ENCODE data around the gene CCDC57.
"Not testable (repeated sequence)": the region's sequence is repeated elsewhere in the genome, so short reads cannot be mapped to it uniquely, and the experiment has no call there.

Gene CCDC57

DNA sequence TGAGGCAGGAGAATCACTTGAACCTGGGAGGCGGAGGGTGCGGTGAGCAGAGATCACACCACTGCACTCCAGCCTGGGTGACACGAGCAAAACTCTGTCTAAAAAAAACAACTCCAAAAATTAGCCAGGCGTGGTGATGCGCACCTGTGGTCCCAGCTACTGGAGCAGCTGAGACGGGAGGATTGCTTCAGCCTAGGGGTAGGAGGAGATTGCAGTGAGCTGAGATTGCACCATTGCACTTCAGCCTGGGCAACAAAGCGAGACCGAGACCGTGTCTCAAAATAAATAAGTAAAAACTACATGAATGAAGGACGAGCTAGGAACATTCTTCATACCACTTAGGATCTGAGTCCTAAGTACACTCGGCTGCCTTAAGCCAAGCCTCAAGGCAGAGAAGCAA lies 35.4 kb downstream of the CCDC57 start:
- DNase-seq (ENCODE audit: low spot score): no peak

DNA sequence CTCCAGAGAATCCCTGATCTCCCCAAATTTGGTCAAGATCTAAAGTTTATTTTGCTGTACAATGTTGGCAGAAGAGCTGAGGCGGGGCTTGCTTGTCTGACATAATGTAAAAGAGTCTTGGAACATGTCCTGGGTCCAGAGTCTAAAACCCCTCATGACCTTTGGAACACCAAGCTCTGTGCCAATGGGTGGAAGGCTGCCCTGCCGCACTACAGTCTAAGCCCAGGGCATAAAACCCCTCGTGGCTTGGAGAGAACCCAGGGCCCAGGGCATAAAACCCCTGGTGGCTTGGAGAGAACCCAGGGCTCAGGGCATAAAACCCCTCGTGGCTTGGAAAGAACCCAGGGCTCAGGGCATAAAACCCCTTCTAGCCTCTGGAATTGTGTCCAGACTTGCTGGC lies 36.7 kb downstream of the CCDC57 start:
- DNase-seq (ENCODE audit: low spot score): no peak

- no peak for DNase-seq (ENCODE audit: low spot score)
Measured at GRCh38 chr17:82175201-82175600, 37.4 kb downstream of the CCDC57 start.

DNA sequence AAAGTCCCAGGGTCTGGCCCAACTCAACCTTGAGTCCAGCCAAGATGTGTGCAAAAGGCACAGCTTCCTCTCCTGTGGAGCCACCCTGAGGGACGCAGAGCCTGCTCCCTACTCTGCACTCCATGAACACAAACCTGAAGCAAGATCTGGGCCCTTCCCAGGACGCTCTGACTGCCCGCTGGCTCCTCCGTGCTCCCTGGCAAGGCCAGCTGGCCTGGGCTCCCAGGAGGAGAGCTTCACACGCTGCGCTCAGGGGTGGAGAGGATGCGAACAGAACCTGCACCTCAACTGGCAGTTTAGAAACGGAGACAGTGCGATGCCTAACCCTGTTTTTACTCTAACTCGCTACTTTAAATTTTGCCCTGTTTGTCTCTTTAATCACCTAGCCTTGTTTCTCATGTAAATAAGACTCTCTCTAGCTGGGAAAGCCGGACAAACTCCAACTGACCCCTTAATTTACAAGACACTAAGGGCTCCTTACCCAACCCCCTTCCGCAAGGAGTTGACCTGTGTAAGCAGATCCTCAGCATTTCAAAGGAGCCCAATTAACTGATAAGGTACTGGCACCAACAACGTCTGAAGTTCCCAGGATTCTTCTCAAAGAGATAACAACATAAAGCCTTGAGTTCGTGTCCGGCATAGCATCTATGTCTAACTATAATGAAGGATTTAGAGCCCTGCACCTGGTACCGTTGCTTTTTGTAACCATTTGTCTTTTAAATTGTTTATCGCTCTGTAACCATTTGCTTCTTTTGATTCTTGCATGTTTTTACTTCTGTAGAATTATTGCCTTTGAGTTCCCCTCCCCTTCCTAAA lies 38.4 kb downstream of the CCDC57 start:
- not testable (repeated sequence) for DNase-seq (ENCODE audit: low spot score)

DNA sequence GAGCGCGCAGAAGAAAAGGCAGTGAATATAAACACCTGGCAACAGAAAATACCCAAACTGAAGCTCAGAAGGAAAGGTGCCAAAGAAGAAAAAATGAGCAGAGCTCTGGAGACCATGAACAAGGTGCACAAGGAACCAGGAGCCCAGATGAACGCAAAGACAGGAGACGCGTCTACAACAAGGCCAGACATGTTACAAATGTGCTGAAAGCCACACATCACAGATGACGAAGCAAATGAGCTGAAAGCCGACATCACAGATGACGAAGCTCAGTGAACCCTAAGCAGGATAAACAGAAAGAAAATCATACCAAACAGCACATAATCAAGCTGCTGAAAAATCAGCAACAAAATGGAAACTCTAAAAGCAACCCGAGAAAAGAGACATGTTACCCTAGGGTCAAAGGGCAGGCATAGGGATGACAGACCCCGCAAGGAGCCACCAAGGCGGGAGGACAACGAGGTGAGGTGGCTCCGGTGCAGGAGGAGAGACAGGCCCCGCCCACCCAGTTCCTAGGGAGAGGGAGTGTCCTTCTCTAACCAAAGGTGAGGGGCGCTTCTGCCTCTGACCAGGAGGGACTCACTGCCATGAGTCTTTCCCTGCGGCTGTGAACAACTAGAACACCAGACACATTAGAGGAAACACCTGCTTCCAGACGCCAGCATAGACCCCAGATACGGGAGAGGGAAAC lies 39.1 kb downstream of the CCDC57 start:
- no peak for DNase-seq (ENCODE audit: low spot score)

- DNase-seq (ENCODE audit: low spot score): no peak
Measured at GRCh38 chr17:82172486-82173160, 40.0 kb downstream of the CCDC57 start.

- DNase-seq (ENCODE audit: low spot score): no peak
Measured at GRCh38 chr17:82171750-82172375, 40.8 kb downstream of the CCDC57 start.

GRCh38 chr17:82170412-82170961 lies 42.2 kb downstream of the CCDC57 start:
- DNase-seq (ENCODE audit: low spot score): no peak

- no peak for DNase-seq (ENCODE audit: low spot score)
Measured at GRCh38 chr17:82168568-82168967, 44.1 kb downstream of the CCDC57 start.

GRCh38 chr17:82167028-82167427 lies 45.6 kb downstream of the CCDC57 start:
- DNase-seq (ENCODE audit: low spot score): no peak

DNA sequence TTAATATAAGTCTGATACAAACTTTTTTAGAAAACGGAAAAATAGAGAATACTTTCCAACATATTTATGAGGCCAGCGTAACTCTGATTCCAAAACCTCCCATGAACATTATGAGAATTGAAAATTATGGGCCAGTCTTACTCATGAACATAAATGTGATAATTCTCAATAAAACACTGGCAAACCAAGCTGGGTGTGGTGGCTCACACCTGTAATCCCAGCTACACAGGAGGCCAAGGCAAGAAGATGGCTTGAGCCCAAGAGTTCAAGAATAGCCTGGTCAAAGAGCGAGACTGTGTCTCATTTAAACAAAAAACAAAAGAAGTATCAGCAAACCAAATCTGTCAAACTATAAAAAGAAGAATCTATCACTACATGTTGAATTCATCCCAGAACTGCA lies 47.8 kb downstream of the CCDC57 start:
- no peak for DNase-seq (ENCODE audit: low spot score)

GRCh38 chr17:82161216-82161615 lies 51.4 kb downstream of the CCDC57 start:
- no peak for DNase-seq (ENCODE audit: low spot score)

DNA sequence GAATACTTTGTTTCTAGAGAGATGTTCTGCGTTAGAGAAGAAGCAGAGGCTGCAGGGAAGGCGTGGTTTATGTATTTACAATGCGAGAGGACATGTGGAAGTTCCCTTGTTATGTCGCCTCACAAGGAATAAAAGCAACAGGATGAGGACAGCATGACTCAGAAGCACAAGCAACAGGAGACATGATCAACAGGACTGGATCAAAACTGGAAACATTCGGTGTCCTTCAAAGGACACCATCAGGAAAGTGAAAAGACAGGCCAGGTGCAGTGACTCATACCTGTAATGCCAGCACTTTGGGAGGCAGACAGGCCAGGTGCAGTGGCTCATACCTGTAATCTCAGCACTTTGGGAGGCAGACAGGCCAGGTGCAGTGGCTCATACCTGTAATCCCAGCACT lies 52.6 kb downstream of the CCDC57 start:
- DNase-seq (ENCODE audit: low spot score): no peak

GRCh38 chr17:82158825-82159224 lies 53.8 kb downstream of the CCDC57 start:
- DNase-seq (ENCODE audit: low spot score): no peak

GRCh38 chr17:82157046-82158035 lies 55.3 kb downstream of the CCDC57 start:
- DNase-seq (ENCODE audit: low spot score): no peak

DNA sequence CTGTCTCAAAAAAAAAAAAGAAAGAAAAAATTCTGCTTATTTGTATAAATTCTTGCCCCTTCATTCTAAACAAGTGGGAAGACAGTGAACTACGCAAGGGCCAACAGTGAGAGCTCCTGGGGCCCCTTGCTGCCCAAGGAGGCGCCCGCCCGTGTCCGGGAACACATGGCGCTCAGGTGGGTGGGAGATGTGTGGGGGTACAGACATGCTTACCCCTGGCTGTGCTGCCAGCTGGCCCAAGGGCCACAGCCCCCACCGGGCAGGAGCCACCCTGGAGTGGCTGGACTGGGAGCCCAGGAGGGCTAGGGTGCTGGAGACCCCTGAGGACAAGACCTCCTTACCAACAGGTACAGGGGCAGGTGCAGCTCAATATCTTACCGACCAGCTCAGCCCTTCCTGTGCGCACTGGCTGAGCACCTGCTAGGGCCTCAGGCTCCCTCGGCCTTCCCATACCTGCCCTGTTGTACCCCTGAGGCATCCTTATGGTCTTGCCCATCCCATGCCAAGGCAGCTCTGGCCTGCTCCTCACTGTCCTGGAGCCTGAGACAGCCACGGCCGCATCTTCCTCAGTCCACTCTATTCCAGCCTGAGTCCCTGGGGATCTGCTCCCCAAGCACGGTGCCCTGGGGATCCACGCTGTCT lies 56.2 kb downstream of the CCDC57 start:
- DNase-seq (ENCODE audit: low spot score): no peak

DNA sequence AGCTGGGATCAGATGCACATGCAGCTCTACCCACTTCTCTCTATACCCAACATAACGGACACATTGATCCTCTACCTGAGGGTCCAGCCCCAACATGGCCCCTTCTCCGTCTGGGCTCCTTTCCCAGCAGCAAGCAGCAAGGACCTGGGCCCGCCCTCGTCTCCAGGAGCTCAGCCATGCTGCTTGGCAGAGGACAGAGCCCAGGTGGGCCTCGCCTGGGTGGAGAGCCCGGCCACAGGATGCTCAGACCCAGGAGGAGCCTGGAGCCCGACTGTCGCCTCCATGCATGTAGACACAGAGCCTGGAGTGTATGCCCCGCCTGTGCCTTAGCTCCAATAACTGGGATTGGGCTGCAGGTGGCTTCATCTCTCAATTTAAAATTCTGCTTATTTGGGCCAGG lies 57.0 kb downstream of the CCDC57 start:
- DNase-seq (ENCODE audit: low spot score): no peak

DNA sequence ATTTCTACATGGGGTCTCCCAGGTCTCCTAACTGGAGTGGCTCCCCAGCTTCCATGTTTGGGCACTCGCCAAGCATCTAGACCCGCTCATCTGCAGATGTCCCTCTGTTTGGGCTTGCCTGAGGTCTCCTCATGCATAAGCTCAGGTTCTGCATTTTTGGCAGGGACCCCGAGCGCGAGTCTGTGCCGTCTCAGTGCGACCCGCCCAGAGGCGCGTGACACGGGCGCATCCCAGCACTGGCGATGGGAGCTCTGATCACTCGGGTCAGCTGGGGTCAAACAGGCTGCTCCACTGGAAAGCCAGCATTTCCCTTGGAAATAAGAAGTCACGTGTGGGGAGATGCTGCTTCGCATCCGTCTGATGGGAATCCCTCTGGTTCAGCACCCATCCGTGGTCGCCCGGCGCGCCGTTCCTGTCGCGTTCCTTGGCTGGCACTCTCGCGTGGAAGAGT lies 57.7 kb downstream of the CCDC57 start:
- DNase-seq (ENCODE audit: low spot score): no peak

DNA sequence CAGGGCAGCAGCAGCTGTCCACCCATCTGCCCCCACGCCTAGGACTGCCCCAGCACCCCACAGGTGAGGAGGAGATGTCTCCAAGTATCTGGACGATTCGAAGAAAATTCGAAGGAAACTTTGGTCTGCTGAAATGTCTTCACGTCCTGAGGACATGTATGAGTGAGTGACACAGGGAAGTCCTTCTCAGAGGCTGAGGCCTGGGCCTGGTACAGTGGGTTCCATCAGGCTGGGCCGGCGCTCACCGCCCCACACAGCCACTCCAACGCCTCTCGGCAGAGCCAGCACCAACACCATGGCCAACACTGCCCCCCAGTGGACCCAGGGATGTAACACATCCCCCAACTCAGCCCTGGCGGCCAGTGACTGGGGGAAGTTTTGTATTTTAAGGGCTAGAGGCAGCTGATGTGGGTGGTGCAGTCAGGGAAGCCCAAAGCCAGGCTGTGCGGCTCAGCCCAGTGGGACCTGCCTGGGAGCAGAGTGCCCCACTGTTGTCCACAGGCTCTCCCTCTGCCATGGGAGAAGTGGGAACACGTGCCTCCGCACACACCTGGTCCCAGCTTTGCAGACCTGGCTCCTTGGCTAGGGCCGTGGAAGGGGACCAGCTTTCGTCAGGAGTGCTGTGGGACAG lies 58.8 kb downstream of the CCDC57 start:
- DNase-seq (ENCODE audit: low spot score): peak; percentile 68

- DNase-seq (ENCODE audit: low spot score): no peak
Measured at GRCh38 chr17:82153295-82153691, 59.3 kb downstream of the CCDC57 start.
